Activated T-helper 1 cell treated with anti-CD3 and anti-CD28 coated beads, Interleukin-12 subunit alpha, Interleukin-12 subunit beta, Interleukin-2, Interleukin-4 antibody, amounts not matched to agents 30 ng/mL and 10 ng/mL and 1 ng/mL, durations not matched to agents 14 hours and 24 hours and 36 hours (primary cell): ENCODE results near the gene PFKFB3. TPM values are rescaled to one million over a fixed set of nuclear protein-coding genes. Genes with fewer than 3 reads are reported as not detected.

Experiments used
- DNase-seq: peaks from one replicate; pipeline ENCODE4 v3.0.0; 2021; ENCODE audit warnings: low spot score
- H3K27ac Mint-ChIP-seq: one replicate; pipeline ENCODE4 v1.8.0; 2021; ENCODE audit warnings: mild to moderate bottlenecking, mixed read lengths
- H3K27me3 Mint-ChIP-seq: one replicate; pipeline ENCODE4 v1.8.0; 2022; ENCODE audit warnings: mild to moderate bottlenecking, moderate library complexity, mixed read lengths; ENCODE audit not compliant: insufficient read depth
- H3K36me3 Mint-ChIP-seq: one replicate; pipeline ENCODE4 v1.8.0; 2021; ENCODE audit warnings: low read depth, mixed read lengths
- H3K4me1 Mint-ChIP-seq: one replicate; pipeline ENCODE4 v1.8.0; 2021; ENCODE audit warnings: low read depth, mixed read lengths
- H3K4me3 Mint-ChIP-seq: one replicate; pipeline ENCODE4 v1.8.0; 2021; ENCODE audit warnings: mild to moderate bottlenecking, moderate library complexity, mixed read lengths
- H3K9me3 Mint-ChIP-seq: one replicate; pipeline ENCODE4 v1.8.0; 2021; ENCODE audit warnings: mixed read lengths
- intact Hi-C: fragments of 100-400 bp; cut with micrococcal nuclease; formaldehyde crosslinking; loops from one replicate; pipeline ENCODE4 v1.15.1; 2024
- total RNA-seq: library from RNA; stranded (reverse); gene quantifications from 2 replicates; pipeline ENCODE4 v1.2.3, GENCODE V29; 2022

Gene PFKFB3
- total RNA-seq, 1 donor from 2014 or later, result 90.3 TPM

- peaks cover 14% of the 10 kb centered on the region for H3K4me1 Mint-ChIP-seq
- no peak overlapping the region for H3K4me3 Mint-ChIP-seq
- no peak overlapping the region for H3K27ac Mint-ChIP-seq
- no peaks in the 10 kb centered on the region for H3K27me3 Mint-ChIP-seq
- DNase-seq, result no peak
- H3K36me3 Mint-ChIP-seq, result peaks cover 25% of the 10 kb centered on the region
- intact Hi-C loops, result no loop called here
- H3K9me3 Mint-ChIP-seq, result no peaks in the 10 kb centered on the region
These were observed 8.6 kb downstream of the PFKFB3 start for GRCh38 chr10:6211341-6211670.

GRCh38 chr10:6211671-6212635, 9.2 kb downstream of the PFKFB3 start:
- no peaks in the 10 kb centered on the region for H3K27me3 Mint-ChIP-seq
- peaks cover 14% of the 10 kb centered on the region for H3K4me1 Mint-ChIP-seq
- H3K27ac Mint-ChIP-seq, result no peak overlapping the region
- intact Hi-C loops, result no loop called here
- no peak overlapping the region for H3K4me3 Mint-ChIP-seq
- peaks cover 29% of the 10 kb centered on the region for H3K36me3 Mint-ChIP-seq
- DNase-seq, result no peak
- H3K9me3 Mint-ChIP-seq, result no peaks in the 10 kb centered on the region

- intact Hi-C loops, result no loop called here
These were observed 10.1 kb downstream of the PFKFB3 start for GRCh38 chr10:6212806-6213205.

GRCh38 chr10:6213257-6213905, 10.6 kb downstream of the PFKFB3 start:
- H3K9me3 Mint-ChIP-seq, result no peaks in the 10 kb centered on the region
- no peak overlapping the region for H3K4me3 Mint-ChIP-seq
- H3K36me3 Mint-ChIP-seq, result peaks cover 28% of the 10 kb centered on the region
- peak overlapping the region; percentile 65 for H3K27ac Mint-ChIP-seq
- intact Hi-C loops, result no loop called here
- DNase-seq, result no peak
- H3K4me1 Mint-ChIP-seq, result peaks cover 5% of the 10 kb centered on the region
- no peaks in the 10 kb centered on the region for H3K27me3 Mint-ChIP-seq

More at GRCh38 chr10:6212806-6213205, 10.1 kb downstream of the PFKFB3 start:
- Mint-ChIP-seq H3K9me3 (no peaks in the 10 kb centered on the region), H3K27ac (peak overlapping the region; percentile 65), H3K36me3 (peaks cover 29% of the 10 kb centered on the region), H3K4me1 (peaks cover 8% of the 10 kb centered on the region), H3K4me3 (no peak overlapping the region), H3K27me3 (no peaks in the 10 kb centered on the region)
- DNase-seq, result no peak

GRCh38 chr10:6213908-6214307, 11.2 kb downstream of the PFKFB3 start:
- H3K27me3 Mint-ChIP-seq, result no peaks in the 10 kb centered on the region
- H3K9me3 Mint-ChIP-seq, result no peaks in the 10 kb centered on the region
- peaks cover 31% of the 10 kb centered on the region for H3K36me3 Mint-ChIP-seq
- H3K27ac Mint-ChIP-seq, result peak overlapping the region; percentile 25
- H3K4me3 Mint-ChIP-seq, result no peak overlapping the region
- intact Hi-C loops, result no loop called here
- no peak for DNase-seq
- peaks cover 5% of the 10 kb centered on the region for H3K4me1 Mint-ChIP-seq

- Mint-ChIP-seq H3K4me1 (peaks cover 5% of the 10 kb centered on the region), H3K36me3 (peaks cover 33% of the 10 kb centered on the region), H3K27me3 (no peaks in the 10 kb centered on the region), H3K9me3 (no peaks in the 10 kb centered on the region), H3K27ac (no peak overlapping the region), H3K4me3 (no peak overlapping the region)
- no peak for DNase-seq
- intact Hi-C loops, result no loop called here
These were observed 11.9 kb downstream of the PFKFB3 start for GRCh38 chr10:6214612-6215011.

GRCh38 chr10:6215241-6215640, 12.5 kb downstream of the PFKFB3 start:
- Mint-ChIP-seq H3K4me3 (no peak overlapping the region), H3K9me3 (no peaks in the 10 kb centered on the region), H3K27ac (no peak overlapping the region), H3K4me1 (peaks cover 5% of the 10 kb centered on the region), H3K27me3 (no peaks in the 10 kb centered on the region), H3K36me3 (peaks cover 35% of the 10 kb centered on the region)
- intact Hi-C loops, result no loop called here
- no peak for DNase-seq

GRCh38 chr10:6215683-6216484, 13.2 kb downstream of the PFKFB3 start:
- H3K36me3 Mint-ChIP-seq, result peaks cover 40% of the 10 kb centered on the region
- intact Hi-C loops, result no loop called here

GRCh38 chr10:6216916-6217315, 14.2 kb downstream of the PFKFB3 start:
- intact Hi-C loops, result no loop called here
- no peak for DNase-seq
- Mint-ChIP-seq H3K27me3 (no peaks in the 10 kb centered on the region), H3K27ac (no peak overlapping the region), H3K9me3 (no peaks in the 10 kb centered on the region), H3K4me3 (no peak overlapping the region), H3K36me3 (peaks cover 41% of the 10 kb centered on the region), H3K4me1 (no peaks in the 10 kb centered on the region)

More at GRCh38 chr10:6215683-6216484, 13.2 kb downstream of the PFKFB3 start:
- Mint-ChIP-seq H3K27ac (peak overlapping the region; percentile 48), H3K4me1 (peaks cover 5% of the 10 kb centered on the region), H3K4me3 (no peak overlapping the region), H3K9me3 (no peaks in the 10 kb centered on the region), H3K27me3 (no peaks in the 10 kb centered on the region)
- DNase-seq, result no peak

- no peak for DNase-seq
- Mint-ChIP-seq H3K4me3 (no peak overlapping the region), H3K27ac (no peak overlapping the region), H3K36me3 (peaks cover 41% of the 10 kb centered on the region), H3K9me3 (no peaks in the 10 kb centered on the region), H3K27me3 (no peaks in the 10 kb centered on the region), H3K4me1 (no peaks in the 10 kb centered on the region)
- intact Hi-C loops, result no loop called here
These were observed 14.9 kb downstream of the PFKFB3 start for GRCh38 chr10:6217611-6218010.

- Mint-ChIP-seq H3K9me3 (no peaks in the 10 kb centered on the region), H3K27me3 (no peaks in the 10 kb centered on the region), H3K4me3 (no peak overlapping the region), H3K4me1 (no peaks in the 10 kb centered on the region), H3K27ac (no peak overlapping the region), H3K36me3 (peaks cover 38% of the 10 kb centered on the region)
- intact Hi-C loops, result no loop called here
- DNase-seq, result no peak
These were observed 16.2 kb downstream of the PFKFB3 start for GRCh38 chr10:6218692-6219493.

- no peaks in the 10 kb centered on the region for H3K27me3 Mint-ChIP-seq
- H3K36me3 Mint-ChIP-seq, result peaks cover 40% of the 10 kb centered on the region
- H3K4me1 Mint-ChIP-seq, result no peaks in the 10 kb centered on the region
- H3K9me3 Mint-ChIP-seq, result no peaks in the 10 kb centered on the region
- DNase-seq, result no peak
- intact Hi-C loops, result no loop called here
- no peak overlapping the region for H3K4me3 Mint-ChIP-seq
- H3K27ac Mint-ChIP-seq, result no peak overlapping the region
These were observed 16.7 kb downstream of the PFKFB3 start for GRCh38 chr10:6219494-6219836.
